Left lung (tissue), 10 donors: ENCODE data around the gene LDB2. TPM values are rescaled to one million over a fixed set of nuclear protein-coding genes. Genes with fewer than 3 reads are reported as not detected.

Experiments
- ATAC-seq: fragments of 200-7000 bp; cut with Tn5 transposase; one replicate; pipeline ENCODE4 v1.9.1; 2020; ENCODE audit warnings: moderate library complexity
- DNase-seq, 4 donors: peaks; one replicate each; pipeline ENCODE4 v3.0.0-alpha.2; 2013 to 2020
- H3K27ac ChIP-seq, 2 donors: fragments of 200-600 bp; sonication (generic) in 1 of 2; one replicate each; pipeline versions ENCODE4 v1.5.0 to v1.8.0; 2020 to 2021
- H3K27me3 ChIP-seq, 2 donors: fragments of 200-600 bp; sonication (generic) in 1 of 2; one replicate each; pipeline versions ENCODE4 v1.5.0 to v1.8.0; 2020 to 2021
- H3K36me3 ChIP-seq, 2 donors: fragments of 200-600 bp; sonication (generic) in 1 of 2; one replicate each; pipeline versions ENCODE4 v1.5.0 to v1.8.0; 2020 to 2021
- H3K4me1 ChIP-seq, 2 donors: fragments of 200-600 bp; one replicate each; pipeline ENCODE4 v1.8.0; 2021
- H3K4me3 ChIP-seq, 2 donors: fragments of 200-600 bp; sonication (generic) in 1 of 2; one replicate each; pipeline versions ENCODE4 v1.5.0 to v1.8.0; 2020 to 2021; ENCODE audit warnings: mild to moderate bottlenecking in 1 of 2
- H3K9me3 ChIP-seq, 2 donors: fragments of 200-600 bp; sonication (generic) in 1 of 2; one replicate each; pipeline versions ENCODE4 v1.5.0 to v1.8.0; 2020 to 2021
- intact Hi-C, 2 donors: fragments of 100-400 bp; cut with DNase I; formaldehyde crosslinking; loops; one replicate each; pipeline versions ENCODE4 v1.11.2 to v1.14.2; 2022
- polyA plus RNA-seq, 6 donors: library from polyadenylated mRNA; unstranded; fragments of 120-200 nt; gene quantifications; one replicate each; pipeline ENCODE4 v1.2.1, GENCODE V29; 2013; ENCODE audit not compliant: insufficient read length in 6 of 6
- total RNA-seq, 2 donors: library from RNA; stranded (reverse); fragmentation: NEBNext Ultra II Directional; extraction: Animal tissue kit (Norgen Biotek cat#: 25700); gene quantifications; one replicate each; pipeline ENCODE4 v1.2.1, GENCODE V29; 2021
- TF ChIP-seq, protein P1 (sequence below), 2 donors: fragments of 200-600 bp; sonication (generic) in 1 of 2; IDR thresholded peaks; one replicate each; pipeline versions ENCODE4 v1.5.0 to v1.8.0; 2021; ENCODE audit warnings: antibody characterized with exemption in 2 of 2
- donor health status: DM: no; HTN: yes; CAD: no.
- donor health status: DM: no; HTN: no; CAD: no.

The LDB2 gene
- total and polyA plus RNA-seq, 8 donors: 37.7 to 97.0 (median 78.5) TPM

- no peak for ATAC-seq
- no peaks in the 10 kb centered on the region for H3K27me3 ChIP-seq
- H3K27ac ChIP-seq: no peak overlapping the region
Observed at GRCh38 chr4:16830081-16830480, 68.4 kb downstream of the LDB2 start.

DNA sequence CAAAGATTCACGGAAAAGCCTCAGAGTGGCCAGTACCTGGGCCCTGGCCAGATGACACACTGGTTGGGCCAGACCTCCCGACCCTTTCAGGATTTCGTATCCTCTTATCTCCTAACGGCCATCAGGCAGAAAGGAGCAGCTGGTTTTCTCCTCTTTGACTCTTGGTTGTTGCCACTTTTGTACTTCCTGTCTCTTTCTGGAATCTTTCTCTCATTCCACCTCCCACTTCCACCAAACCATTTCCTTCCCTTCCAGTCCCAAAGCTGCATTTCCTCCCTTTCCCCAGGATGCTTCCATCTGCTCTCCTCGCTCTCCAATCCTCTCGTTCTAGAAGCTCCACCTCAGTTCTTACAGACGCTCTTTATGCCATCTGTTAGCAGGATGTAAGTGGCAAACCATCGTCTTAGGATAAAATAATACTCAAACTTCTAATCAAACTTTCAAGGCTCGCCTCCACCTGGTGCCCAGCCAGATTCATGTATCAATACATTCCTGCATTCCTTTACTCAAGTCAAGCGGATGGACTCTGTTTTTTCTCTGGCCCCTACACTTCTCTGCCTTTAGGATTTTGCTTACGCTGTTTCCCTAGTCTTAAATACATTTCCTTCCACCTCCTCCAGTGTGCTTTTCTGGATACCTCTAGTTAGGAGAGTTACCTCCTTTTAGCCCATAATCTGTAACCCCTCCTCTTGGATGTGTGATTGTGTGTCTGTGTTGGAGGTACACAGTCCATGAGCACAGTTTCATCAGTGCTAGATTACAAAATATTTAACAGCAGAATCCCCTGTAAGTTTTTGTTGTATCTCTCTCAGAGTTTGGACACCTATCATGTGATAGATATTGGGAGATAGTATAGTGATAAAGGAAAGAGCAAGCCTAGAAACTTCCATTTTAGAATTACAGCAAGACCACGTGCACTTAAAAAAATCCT, 70.4 kb downstream of the LDB2 start:
- Histone ChIP-seq H3K36me3 (no peaks in the 10 kb centered on the region), H3K4me3 (no peak overlapping the region), H3K4me1 (no peaks in the 10 kb centered on the region), H3K9me3 (no peaks in the 10 kb centered on the region), H3K27ac (peak overlapping the region in 1 of 2 donors; percentile 43), H3K27me3 (no peaks in the 10 kb centered on the region)
- ATAC-seq: no peak
- intact Hi-C loops: no loop called here
- TF ChIP-seq, protein P1, sequence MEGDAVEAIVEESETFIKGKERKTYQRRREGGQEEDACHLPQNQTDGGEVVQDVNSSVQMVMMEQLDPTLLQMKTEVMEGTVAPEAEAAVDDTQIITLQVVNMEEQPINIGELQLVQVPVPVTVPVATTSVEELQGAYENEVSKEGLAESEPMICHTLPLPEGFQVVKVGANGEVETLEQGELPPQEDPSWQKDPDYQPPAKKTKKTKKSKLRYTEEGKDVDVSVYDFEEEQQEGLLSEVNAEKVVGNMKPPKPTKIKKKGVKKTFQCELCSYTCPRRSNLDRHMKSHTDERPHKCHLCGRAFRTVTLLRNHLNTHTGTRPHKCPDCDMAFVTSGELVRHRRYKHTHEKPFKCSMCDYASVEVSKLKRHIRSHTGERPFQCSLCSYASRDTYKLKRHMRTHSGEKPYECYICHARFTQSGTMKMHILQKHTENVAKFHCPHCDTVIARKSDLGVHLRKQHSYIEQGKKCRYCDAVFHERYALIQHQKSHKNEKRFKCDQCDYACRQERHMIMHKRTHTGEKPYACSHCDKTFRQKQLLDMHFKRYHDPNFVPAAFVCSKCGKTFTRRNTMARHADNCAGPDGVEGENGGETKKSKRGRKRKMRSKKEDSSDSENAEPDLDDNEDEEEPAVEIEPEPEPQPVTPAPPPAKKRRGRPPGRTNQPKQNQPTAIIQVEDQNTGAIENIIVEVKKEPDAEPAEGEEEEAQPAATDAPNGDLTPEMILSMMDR (IDR thresholded peaks at IDR 0.05): no peak
- peak in 1 of 4 donors; percentile 8 for DNase-seq

More at GRCh38 chr4:16830081-16830480, 68.4 kb downstream of the LDB2 start:
- intact Hi-C loops: no loop called here
- TF ChIP-seq, protein P1 (IDR thresholded peaks at IDR 0.05): no peak
- Histone ChIP-seq H3K4me3 (no peak overlapping the region), H3K36me3 (no peaks in the 10 kb centered on the region), H3K9me3 (no peaks in the 10 kb centered on the region), H3K4me1 (no peaks in the 10 kb centered on the region)
- DNase-seq: no peak

DNA sequence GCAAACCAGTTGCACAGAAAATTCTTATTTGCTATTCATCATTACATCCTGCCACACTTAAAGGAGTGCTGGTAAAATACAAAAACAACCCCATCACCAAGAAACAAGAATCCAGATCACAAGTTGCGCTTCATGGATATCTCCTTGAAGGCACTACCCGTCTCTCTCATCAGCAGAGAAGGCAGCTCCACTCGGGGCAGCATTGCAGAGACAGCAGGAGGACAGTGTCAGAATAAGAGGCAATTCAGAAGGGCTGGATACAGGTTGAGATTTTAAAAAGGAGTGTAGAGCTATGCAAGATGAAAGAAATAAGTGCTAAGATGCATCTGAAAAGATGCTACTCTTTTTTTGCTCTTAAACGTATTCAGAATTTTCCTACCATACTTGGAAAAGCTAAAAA, 71.4 kb downstream of the LDB2 start:
- H3K27me3 ChIP-seq: no peaks in the 10 kb centered on the region
- no peaks in the 10 kb centered on the region for H3K4me1 ChIP-seq
- H3K9me3 ChIP-seq: no peaks in the 10 kb centered on the region
- no peak overlapping the region for H3K4me3 ChIP-seq
- H3K36me3 ChIP-seq: no peaks in the 10 kb centered on the region
- no peak for ATAC-seq
- TF ChIP-seq, protein P1 (IDR thresholded peaks at IDR 0.05): no peak
- intact Hi-C loops: no loop called here
- DNase-seq: no peak
- peak overlapping the region in 1 of 2 donors; percentile 43 for H3K27ac ChIP-seq

- Histone ChIP-seq H3K4me3 (no peak overlapping the region), H3K36me3 (no peaks in the 10 kb centered on the region), H3K27me3 (no peaks in the 10 kb centered on the region), H3K9me3 (no peaks in the 10 kb centered on the region), H3K27ac (no peak overlapping the region), H3K4me1 (no peaks in the 10 kb centered on the region)
- TF ChIP-seq, protein P1 (IDR thresholded peaks at IDR 0.05): no peak
- intact Hi-C loops: no loop called here
- DNase-seq (no peak), ATAC-seq (no peak)
Observed at GRCh38 chr4:16826406-16826910, 72.0 kb downstream of the LDB2 start.

- Histone ChIP-seq H3K36me3 (no peaks in the 10 kb centered on the region), H3K4me3 (no peak overlapping the region), H3K4me1 (no peaks in the 10 kb centered on the region), H3K9me3 (no peaks in the 10 kb centered on the region), H3K27me3 (no peaks in the 10 kb centered on the region), H3K27ac (no peak overlapping the region)
- DNase-seq (no peak), ATAC-seq (no peak)
- TF ChIP-seq, protein P1 (IDR thresholded peaks at IDR 0.05): no peak
- intact Hi-C loops: no loop called here
Observed at GRCh38 chr4:16824278-16824806, 74.1 kb downstream of the LDB2 start.
